Uterus (tissue), 2 donors: ENCODE results near the gene ANKRD40.

Experiments
- CTCF ChIP-seq, 4 experiments: fragments of 200-600 bp in 2 of 4; fragments of 450-650 bp in 2 of 4; sonication (generic) in 2 of 4; IDR thresholded peaks; one replicate each; pipeline ENCODE4 v1.5.1; 2016 to 2019; ENCODE audit warnings: antibody characterized with exemption in 4 of 4, mild to moderate bottlenecking in 2 of 4, moderate library complexity in 1 of 4
- POLR2A ChIP-seq, 2 donors: fragments of 450-650 bp; IDR thresholded peaks; one replicate each; pipeline ENCODE4 v1.6.1; 2016; ENCODE audit warnings: antibody characterized with exemption in 2 of 2, mild to moderate bottlenecking in 1 of 2, moderate library complexity in 1 of 2

DNA sequence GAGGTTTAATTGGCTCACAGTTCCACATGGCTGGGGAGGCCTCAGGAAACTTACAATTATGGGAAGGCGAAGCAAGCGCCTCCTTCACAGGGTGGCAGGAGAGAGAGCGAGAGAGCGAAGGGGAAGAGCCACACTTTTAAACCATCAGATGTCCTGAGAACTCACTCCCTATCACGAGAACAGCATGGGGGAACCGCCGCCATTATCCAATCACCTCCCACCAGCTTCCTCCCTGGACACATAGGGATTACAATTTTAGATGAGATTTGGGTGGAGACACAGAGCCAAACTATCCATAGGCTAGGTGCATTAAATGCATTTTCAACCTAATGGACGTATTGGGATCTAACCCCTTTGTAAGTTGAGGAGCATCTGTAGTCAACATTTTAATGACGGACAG lies 4.9 kb upstream of the ANKRD40 start:
- no peak for TF ChIP-seq POLR2A (IDR thresholded peaks at IDR 0.05)
- no peak for TF ChIP-seq CTCF (IDR thresholded peaks at IDR 0.05)
